Activated CD8-positive, alpha-beta T cell treated with anti-CD3 and anti-CD28 coated beads for 36 hours (primary cell): Measurements from ENCODE around the gene NSD1. TPM values are rescaled to one million over a fixed set of nuclear protein-coding genes. Genes with fewer than 3 reads are reported as not detected.

Experiments used
- ATAC-seq: fragments of 200-7000 bp; cut with Tn5 transposase; one replicate; pipeline ENCODE4 v1.10.0; 2021; ENCODE audit warnings: mild to moderate bottlenecking, moderate library complexity
- CTCF ChIA-PET: fragments of 350-600 bp; sonication (Branson Sonifier 250); formaldehyde crosslinking; loops from one replicate; lab custom pipeline; 2021; ENCODE audit warnings: antibody characterized with exemption; lab: Charles Lee
- POLR2A ChIA-PET: fragments of 350-600 bp; sonication (Branson Sonifier 250); formaldehyde crosslinking; loops from one replicate; lab custom pipeline; 2021; ENCODE audit warnings: antibody characterized with exemption; lab: Charles Lee
- DNase-seq: peaks from one replicate; pipeline ENCODE4 v3.0.0-alpha.2; 2020
- H3K27ac Mint-ChIP-seq: one replicate; pipeline ENCODE4 v1.8.0; 2021; ENCODE audit warnings: mild to moderate bottlenecking, mixed read lengths
- H3K27me3 Mint-ChIP-seq: one replicate; pipeline ENCODE4 v1.8.0; 2021; ENCODE audit warnings: mixed read lengths
- H3K36me3 Mint-ChIP-seq: one replicate; pipeline ENCODE4 v1.8.0; 2021; ENCODE audit warnings: low read depth, mixed read lengths
- H3K4me1 Mint-ChIP-seq: one replicate; pipeline ENCODE4 v1.8.0; 2021; ENCODE audit warnings: low read depth, mixed read lengths
- H3K4me3 Mint-ChIP-seq: one replicate; pipeline ENCODE4 v1.8.0; 2021; ENCODE audit warnings: mild to moderate bottlenecking, moderate library complexity, mixed read lengths
- H3K9me3 Mint-ChIP-seq: one replicate; pipeline ENCODE4 v1.8.0; 2021; ENCODE audit warnings: mixed read lengths
- intact Hi-C: fragments of 100-400 bp; cut with micrococcal nuclease; formaldehyde crosslinking; loops from one replicate; pipeline ENCODE4 v1.10.0; 2022
- total RNA-seq, 2 experiments: library from RNA; stranded (reverse); gene quantifications; one replicate each; pipeline ENCODE4 v1.2.3, GENCODE V29; 2021
- TF ChIP-seq, protein P1 (sequence below): fragments of 200-600 bp; IDR thresholded peaks from one replicate; pipeline ENCODE4 v1.8.0; 2022; ENCODE audit warnings: antibody characterized with exemption, mild to moderate bottlenecking

The NSD1 gene
- total RNA-seq, 2 experiments from 2014 or later, result 60.1 to 64.8 TPM

DNA sequence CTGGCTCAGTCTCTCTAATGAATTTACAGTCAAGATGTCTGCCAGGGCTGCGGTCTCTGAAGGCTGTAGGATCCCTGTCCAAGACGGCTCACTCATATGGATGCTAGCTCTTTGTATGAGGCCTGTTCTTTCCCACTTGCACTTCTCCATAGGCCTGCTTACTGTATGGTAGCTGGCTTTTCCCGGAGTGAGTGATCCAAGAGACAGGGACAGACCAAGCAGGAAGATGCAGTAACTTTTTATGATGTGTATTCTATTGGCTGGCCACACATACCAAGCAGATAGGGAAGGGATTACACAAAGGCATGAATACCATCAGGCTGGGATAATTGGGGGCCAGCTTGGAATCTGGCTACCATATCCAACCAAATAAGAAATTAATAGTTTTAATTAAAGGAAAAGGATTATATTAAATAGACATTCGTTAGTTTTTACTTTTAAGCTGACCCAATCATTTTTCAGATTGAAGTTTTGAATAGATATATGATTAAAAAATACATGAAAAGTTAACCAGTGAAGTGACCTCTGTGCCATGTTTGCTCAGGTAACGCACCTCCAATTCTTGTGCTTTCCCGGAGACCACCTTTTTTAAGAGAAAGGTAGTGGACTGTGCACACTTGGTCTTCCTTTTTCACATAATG lies 20.6 kb downstream of the NSD1 start:
- TF ChIP-seq, protein P1, sequence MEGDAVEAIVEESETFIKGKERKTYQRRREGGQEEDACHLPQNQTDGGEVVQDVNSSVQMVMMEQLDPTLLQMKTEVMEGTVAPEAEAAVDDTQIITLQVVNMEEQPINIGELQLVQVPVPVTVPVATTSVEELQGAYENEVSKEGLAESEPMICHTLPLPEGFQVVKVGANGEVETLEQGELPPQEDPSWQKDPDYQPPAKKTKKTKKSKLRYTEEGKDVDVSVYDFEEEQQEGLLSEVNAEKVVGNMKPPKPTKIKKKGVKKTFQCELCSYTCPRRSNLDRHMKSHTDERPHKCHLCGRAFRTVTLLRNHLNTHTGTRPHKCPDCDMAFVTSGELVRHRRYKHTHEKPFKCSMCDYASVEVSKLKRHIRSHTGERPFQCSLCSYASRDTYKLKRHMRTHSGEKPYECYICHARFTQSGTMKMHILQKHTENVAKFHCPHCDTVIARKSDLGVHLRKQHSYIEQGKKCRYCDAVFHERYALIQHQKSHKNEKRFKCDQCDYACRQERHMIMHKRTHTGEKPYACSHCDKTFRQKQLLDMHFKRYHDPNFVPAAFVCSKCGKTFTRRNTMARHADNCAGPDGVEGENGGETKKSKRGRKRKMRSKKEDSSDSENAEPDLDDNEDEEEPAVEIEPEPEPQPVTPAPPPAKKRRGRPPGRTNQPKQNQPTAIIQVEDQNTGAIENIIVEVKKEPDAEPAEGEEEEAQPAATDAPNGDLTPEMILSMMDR, result no peak
- intact Hi-C loops, result no loop called here
- ATAC-seq (no peak), DNase-seq (no peak)
- Mint-ChIP-seq H3K4me3 (no peak overlapping the region), H3K27ac (no peak overlapping the region), H3K9me3 (no peaks in the 10 kb centered on the region), H3K4me1 (peaks cover 10% of the 10 kb centered on the region), H3K36me3 (peaks cover 4% of the 10 kb centered on the region), H3K27me3 (no peaks in the 10 kb centered on the region)
- POLR2A ChIA-PET, result interaction anchor here (0.6 to 1.3 kb wide), 2 partner anchors 11 to 34 kb away, joined by 3 read pairs; no protein-coding TSS in a partner anchor
- CTCF ChIA-PET, result interaction anchor here (1.4 to 3.4 kb wide), 3 partner anchors 41 to 82 kb away, joined by 4 to 20 read pairs (median 4); no protein-coding TSS in a partner anchor

DNA sequence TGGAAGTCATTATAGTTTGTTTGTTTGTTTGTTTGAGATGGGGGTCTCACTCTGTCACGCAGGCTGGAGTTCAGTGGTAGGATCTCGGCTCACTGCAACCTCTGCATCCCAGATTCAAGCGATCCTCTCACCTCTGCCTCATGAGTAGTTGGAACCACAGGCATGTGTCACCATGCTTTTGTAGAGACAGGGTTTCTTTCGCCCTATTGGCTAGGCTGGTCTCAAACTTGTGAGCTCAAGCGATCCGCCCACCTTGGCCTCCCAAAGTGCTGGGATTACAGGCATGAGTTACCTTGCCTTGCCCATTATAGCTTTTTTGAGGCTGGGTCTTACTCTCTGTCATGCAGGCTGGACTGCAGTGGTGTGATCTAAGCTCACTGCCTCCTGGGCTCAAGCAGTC lies 28.8 kb downstream of the NSD1 start:
- intact Hi-C loops, result no loop called here
- H3K4me1 Mint-ChIP-seq, result peaks cover 14% of the 10 kb centered on the region
- no peaks in the 10 kb centered on the region for H3K9me3 Mint-ChIP-seq
- H3K27me3 Mint-ChIP-seq, result no peaks in the 10 kb centered on the region
- no peak overlapping the region for H3K27ac Mint-ChIP-seq
- no peak for DNase-seq
- ChIA-PET CTCF (interaction anchor here (2.1 kb wide), 1 partner anchor 49 kb away, joined by 7 read pairs; no protein-coding TSS in a partner anchor), POLR2A (no interaction called here)
- ATAC-seq, result no peak
- H3K36me3 Mint-ChIP-seq, result peaks cover 16% of the 10 kb centered on the region
- TF ChIP-seq, protein P1, result no peak
- no peak overlapping the region for H3K4me3 Mint-ChIP-seq

- no peak overlapping the region for H3K4me3 Mint-ChIP-seq
- peaks cover 19% of the 10 kb centered on the region for H3K36me3 Mint-ChIP-seq
- intact Hi-C loops, result no loop called here
- POLR2A ChIA-PET, result interaction anchor here (1.0 kb wide), 1 partner anchor 29 kb away, joined by 3 read pairs; no protein-coding TSS in a partner anchor
- DNase-seq (no peak), ATAC-seq (no peak)
- no peak overlapping the region for H3K27ac Mint-ChIP-seq
- H3K27me3 Mint-ChIP-seq, result no peaks in the 10 kb centered on the region
- TF ChIP-seq, protein P1, result no peak
- peaks cover 8% of the 10 kb centered on the region for H3K4me1 Mint-ChIP-seq
- H3K9me3 Mint-ChIP-seq, result no peaks in the 10 kb centered on the region
- CTCF ChIA-PET, result interaction anchor here (2.1 kb wide), 1 partner anchor 51 kb away, joined by 7 read pairs; no protein-coding TSS in a partner anchor
Measured at GRCh38 chr5:177163500-177163899, 29.9 kb downstream of the NSD1 start.

DNA sequence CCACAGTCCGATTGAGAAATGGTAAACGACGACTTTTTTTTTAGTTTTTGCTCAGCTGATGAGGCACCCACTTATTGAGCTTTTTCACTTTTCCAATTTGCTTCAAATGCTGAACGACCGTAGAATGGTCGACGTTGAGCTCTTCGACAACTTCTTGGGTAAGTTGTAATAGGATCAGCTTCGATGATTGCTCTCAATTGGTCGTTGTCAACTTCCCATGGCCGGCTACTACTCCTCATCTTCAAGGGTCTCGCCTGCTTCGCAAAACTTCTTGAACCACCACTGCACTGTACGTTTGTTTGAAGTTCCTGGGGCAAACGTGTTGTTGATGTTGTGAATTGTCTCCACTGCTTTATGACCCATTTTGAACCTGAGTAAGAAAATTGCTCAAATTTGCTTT lies 35.7 kb downstream of the NSD1 start:
- peaks cover 18% of the 10 kb centered on the region for H3K4me1 Mint-ChIP-seq
- TF ChIP-seq, protein P1, result no peak
- ATAC-seq, result no peak
- no peaks in the 10 kb centered on the region for H3K9me3 Mint-ChIP-seq
- no peaks in the 10 kb centered on the region for H3K27me3 Mint-ChIP-seq
- CTCF ChIA-PET, result no interaction called here
- intact Hi-C loops, result no loop called here
- POLR2A ChIA-PET, result no interaction called here
- peaks cover 28% of the 10 kb centered on the region for H3K36me3 Mint-ChIP-seq
- DNase-seq, result no peak
- no peak overlapping the region for H3K4me3 Mint-ChIP-seq
- H3K27ac Mint-ChIP-seq, result no peak overlapping the region

DNA sequence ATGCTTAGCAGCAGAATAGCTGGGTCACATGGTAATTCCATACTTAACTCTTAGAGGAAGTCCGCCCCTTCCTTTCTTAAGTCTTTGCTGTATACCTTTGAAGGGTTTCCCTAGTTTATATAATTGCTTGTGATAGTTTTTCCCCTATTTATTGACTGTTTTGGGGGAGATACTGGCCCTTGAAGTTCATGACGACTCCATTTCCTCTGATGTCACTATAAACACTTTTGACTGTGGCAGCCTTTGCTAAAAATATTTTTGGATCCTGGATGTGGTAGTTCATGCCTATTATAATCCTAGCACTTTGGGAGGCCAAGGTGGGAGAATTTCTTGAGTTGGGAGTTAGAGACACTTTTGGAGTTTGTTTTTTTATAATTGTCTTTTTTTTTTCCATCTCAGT lies 38.4 kb downstream of the NSD1 start:
- Mint-ChIP-seq H3K9me3 (no peaks in the 10 kb centered on the region), H3K27me3 (no peaks in the 10 kb centered on the region), H3K4me1 (peaks cover 23% of the 10 kb centered on the region), H3K4me3 (no peak overlapping the region), H3K27ac (peak overlapping the region; percentile 70), H3K36me3 (peaks cover 15% of the 10 kb centered on the region)
- DNase-seq, result no peak
- TF ChIP-seq, protein P1, result no peak
- POLR2A ChIA-PET, result no interaction called here
- CTCF ChIA-PET, result no interaction called here
- intact Hi-C loops, result no loop called here
- ATAC-seq, result no peak
